ENCODE measurements around the gene TARS1. TPM values are rescaled to one million over a fixed set of nuclear protein-coding genes. Genes with fewer than 3 reads are reported as not detected.

Gene TARS1
- total RNA-seq, 6 donors from 2014 or later, result 28.3 to 111 (median 49.5) TPM

GRCh38 chr5:33415811-33416354 lies 24.9 kb upstream of the TARS1 start:
- Histone ChIP-seq H3K27me3 (no peaks in the 10 kb centered on the region), H3K36me3 (no peaks in the 10 kb centered on the region), H3K4me1 (no peaks in the 10 kb centered on the region), H3K4me3 (no peak overlapping the region), H3K9me3 (no peaks in the 10 kb centered on the region), H3K27ac (no peak overlapping the region)
- WGBS, 2 donors, result 75 to 91% methylated on average over 4 of the region's 4 CpGs
- DNase-seq (no peak), ATAC-seq (ENCODE audit: low FRiP score in 2 of 2) (no peak)
- TF ChIP-seq EP300 (IDR thresholded peaks at IDR 0.05), result no peak
- TF ChIP-seq, protein P1, sequence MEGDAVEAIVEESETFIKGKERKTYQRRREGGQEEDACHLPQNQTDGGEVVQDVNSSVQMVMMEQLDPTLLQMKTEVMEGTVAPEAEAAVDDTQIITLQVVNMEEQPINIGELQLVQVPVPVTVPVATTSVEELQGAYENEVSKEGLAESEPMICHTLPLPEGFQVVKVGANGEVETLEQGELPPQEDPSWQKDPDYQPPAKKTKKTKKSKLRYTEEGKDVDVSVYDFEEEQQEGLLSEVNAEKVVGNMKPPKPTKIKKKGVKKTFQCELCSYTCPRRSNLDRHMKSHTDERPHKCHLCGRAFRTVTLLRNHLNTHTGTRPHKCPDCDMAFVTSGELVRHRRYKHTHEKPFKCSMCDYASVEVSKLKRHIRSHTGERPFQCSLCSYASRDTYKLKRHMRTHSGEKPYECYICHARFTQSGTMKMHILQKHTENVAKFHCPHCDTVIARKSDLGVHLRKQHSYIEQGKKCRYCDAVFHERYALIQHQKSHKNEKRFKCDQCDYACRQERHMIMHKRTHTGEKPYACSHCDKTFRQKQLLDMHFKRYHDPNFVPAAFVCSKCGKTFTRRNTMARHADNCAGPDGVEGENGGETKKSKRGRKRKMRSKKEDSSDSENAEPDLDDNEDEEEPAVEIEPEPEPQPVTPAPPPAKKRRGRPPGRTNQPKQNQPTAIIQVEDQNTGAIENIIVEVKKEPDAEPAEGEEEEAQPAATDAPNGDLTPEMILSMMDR (IDR thresholded peaks at IDR 0.05), result no peak
- TF ChIP-seq POLR2AphosphoS5 (IDR thresholded peaks at IDR 0.05), result no peak
- no peak for TF ChIP-seq POLR2A (IDR thresholded peaks at IDR 0.05)

- Histone ChIP-seq H3K4me1 (no peaks in the 10 kb centered on the region), H3K36me3 (no peaks in the 10 kb centered on the region), H3K4me3 (no peak overlapping the region), H3K27ac (no peak overlapping the region), H3K27me3 (no peaks in the 10 kb centered on the region), H3K9me3 (no peaks in the 10 kb centered on the region)
- ATAC-seq (ENCODE audit: low FRiP score in 2 of 2) (no peak), DNase-seq (no peak)
- TF ChIP-seq POLR2AphosphoS5 (IDR thresholded peaks at IDR 0.05) (no peak), EP300 (IDR thresholded peaks at IDR 0.05) (no peak), POLR2A (IDR thresholded peaks at IDR 0.05) (no peak)
- TF ChIP-seq, protein P1 (IDR thresholded peaks at IDR 0.05), result no peak
Measured at GRCh38 chr5:33417632-33418031, 23.1 kb upstream of the TARS1 start.

DNA sequence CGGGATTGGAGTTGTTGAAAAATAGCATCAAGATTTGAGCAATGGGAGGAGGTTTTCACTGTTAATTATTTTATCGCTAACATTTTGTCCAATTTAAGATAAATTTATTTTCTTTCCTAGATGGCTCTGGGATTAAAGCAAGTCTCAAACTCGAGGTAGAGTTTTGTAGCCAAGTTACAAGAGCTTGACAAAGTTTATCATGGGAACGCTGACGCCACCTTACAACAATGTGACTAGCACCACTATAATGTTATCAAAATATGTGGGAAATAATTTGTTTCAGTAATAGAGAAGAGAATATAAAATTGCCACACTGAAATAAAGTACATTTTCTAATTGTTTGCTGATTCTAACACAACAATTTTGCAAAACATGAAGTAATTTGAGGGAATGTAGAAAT lies 19.8 kb upstream of the TARS1 start:
- DNase-seq (no peak), ATAC-seq (ENCODE audit: low FRiP score in 2 of 2) (no peak)
- TF ChIP-seq EP300 (IDR thresholded peaks at IDR 0.05) (no peak), POLR2AphosphoS5 (IDR thresholded peaks at IDR 0.05) (no peak), POLR2A (IDR thresholded peaks at IDR 0.05) (no peak)
- TF ChIP-seq, protein P1 (IDR thresholded peaks at IDR 0.05), result no peak
- H3K27ac ChIP-seq, result no peak overlapping the region
- H3K9me3 ChIP-seq, result no peaks in the 10 kb centered on the region
- H3K27me3 ChIP-seq, result no peaks in the 10 kb centered on the region
- H3K4me1 ChIP-seq, result no peaks in the 10 kb centered on the region
- no peak overlapping the region for H3K4me3 ChIP-seq
- no peaks in the 10 kb centered on the region for H3K36me3 ChIP-seq
- 76 to 79% methylated on average over 5 of the region's 5 CpGs for WGBS, 2 donors

DNA sequence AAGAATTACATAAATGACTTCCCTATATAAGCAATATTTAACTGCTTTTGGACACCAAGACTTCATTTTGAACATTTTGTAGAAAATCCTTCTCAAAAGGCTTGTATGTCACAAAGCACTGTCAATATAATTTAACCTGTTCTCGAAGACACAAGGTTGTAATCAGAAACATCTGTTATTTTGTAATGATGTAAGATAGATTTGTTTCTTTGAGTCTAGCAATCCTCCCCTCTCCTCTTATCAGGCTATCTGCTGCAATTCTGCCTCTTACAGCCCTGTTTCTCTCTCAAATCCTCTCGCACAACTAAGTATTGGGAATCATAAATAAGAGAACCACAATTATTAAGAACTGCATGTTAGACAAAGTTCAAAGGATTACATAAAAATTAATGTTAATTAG lies 18.6 kb upstream of the TARS1 start:
- WGBS, 2 donors, result 79 to 87% methylated on average over 2 of the region's 2 CpGs
- Histone ChIP-seq H3K27ac (no peak overlapping the region), H3K4me1 (no peaks in the 10 kb centered on the region), H3K9me3 (no peaks in the 10 kb centered on the region), H3K4me3 (no peak overlapping the region), H3K27me3 (no peaks in the 10 kb centered on the region), H3K36me3 (no peaks in the 10 kb centered on the region)
- no peak for DNase-seq
- TF ChIP-seq POLR2AphosphoS5 (IDR thresholded peaks at IDR 0.05) (no peak), POLR2A (IDR thresholded peaks at IDR 0.05) (no peak), EP300 (IDR thresholded peaks at IDR 0.05) (no peak)
- TF ChIP-seq, protein P1 (IDR thresholded peaks at IDR 0.05), result no peak
- ATAC-seq (ENCODE audit: low FRiP score in 2 of 2), result no peak

- peak in 1 of 2 donors; percentile 46 for ATAC-seq (ENCODE audit: low FRiP score in 2 of 2)
- WGBS, 2 donors, result 8 to 9% methylated on average over 3 of the region's 3 CpGs
- Histone ChIP-seq H3K4me1 (no peaks in the 10 kb centered on the region), H3K27me3 (no peaks in the 10 kb centered on the region), H3K27ac (no peak overlapping the region), H3K36me3 (no peaks in the 10 kb centered on the region), H3K4me3 (no peak overlapping the region), H3K9me3 (no peaks in the 10 kb centered on the region)
- DNase-seq, result no peak
- TF ChIP-seq POLR2AphosphoS5 (IDR thresholded peaks at IDR 0.05), result no peak
- TF ChIP-seq, protein P1 (IDR thresholded peaks at IDR 0.05), result peak in 4 of 6 experiments; percentile 14 to 37 (median 25)
Measured at GRCh38 chr5:33423018-33423630, 17.6 kb upstream of the TARS1 start.
